Vagina (tissue), 2 donors: ENCODE data around the gene ZBTB7C. TPM values are rescaled to one million over a fixed set of nuclear protein-coding genes. Genes with fewer than 3 reads are reported as not detected.

Experiments used
- DNase-seq, 2 donors: peaks; one replicate each; pipeline ENCODE4 v3.0.0-alpha.2; 2017; ENCODE audit errors: extremely low spot score in 2 of 2
- H3K27ac ChIP-seq: fragments of 200-600 bp; sonication (generic); one replicate; pipeline ENCODE4 v1.5.1; 2019
- H3K27me3 ChIP-seq: fragments of 200-600 bp; sonication (generic); one replicate; pipeline ENCODE4 v1.5.1; 2019
- H3K36me3 ChIP-seq, 2 donors: fragments of 200-600 bp; sonication (generic); one replicate each; pipeline ENCODE4 v1.5.1; 2017 to 2019
- H3K4me1 ChIP-seq: fragments of 200-600 bp; sonication (generic); one replicate; pipeline ENCODE4 v1.5.1; 2019
- H3K4me3 ChIP-seq, 2 donors: fragments of 200-600 bp; sonication (generic); 1 replicate in 1 of 2; 2 replicates in 1 of 2; pipeline ENCODE4 v1.5.1; 2016 to 2019
- H3K9me3 ChIP-seq: fragments of 200-600 bp; sonication (generic); one replicate; pipeline ENCODE4 v1.5.1; 2019
- POLR2A ChIP-seq, 2 donors: fragments of 450-650 bp; IDR thresholded peaks; one replicate each; pipeline ENCODE4 v1.6.1; 2017; ENCODE audit warnings: antibody characterized with exemption in 2 of 2, mild to moderate bottlenecking in 2 of 2, moderate library complexity in 2 of 2
- POLR2AphosphoS5 ChIP-seq, 2 donors: sonication (generic); formaldehyde crosslinking; IDR thresholded peaks; one replicate each; pipeline ENCODE4 v1.9.0; 2017; ENCODE audit warnings: antibody characterized with exemption in 2 of 2, mild to moderate bottlenecking in 2 of 2, low read depth in 1 of 2; ENCODE audit not compliant: insufficient read depth in 1 of 2
- intact Hi-C: fragments of 100-400 bp; cut with DNase I; formaldehyde crosslinking; loops from one replicate; pipeline ENCODE4 v1.15.1; 2023
- total RNA-seq: library from RNA; depleted of rRNA; stranded (reverse); fragments of >200 nt; gene quantifications from one replicate; pipeline ENCODE4 v1.2.3, GENCODE V29; 2016
- TF ChIP-seq, protein P1 (sequence below), 3 experiments: fragments of 450-650 bp in 2 of 3; fragments of 200-600 bp in 1 of 3; sonication (generic) in 1 of 3; IDR thresholded peaks; one replicate each; pipeline ENCODE4 v1.5.1; 2017 to 2019; ENCODE audit warnings: antibody characterized with exemption in 3 of 3, mild to moderate bottlenecking in 2 of 3, moderate library complexity in 2 of 3

ZBTB7C gene
- total RNA-seq, 1 donor from 2014 or later = 40.5 TPM

DNA sequence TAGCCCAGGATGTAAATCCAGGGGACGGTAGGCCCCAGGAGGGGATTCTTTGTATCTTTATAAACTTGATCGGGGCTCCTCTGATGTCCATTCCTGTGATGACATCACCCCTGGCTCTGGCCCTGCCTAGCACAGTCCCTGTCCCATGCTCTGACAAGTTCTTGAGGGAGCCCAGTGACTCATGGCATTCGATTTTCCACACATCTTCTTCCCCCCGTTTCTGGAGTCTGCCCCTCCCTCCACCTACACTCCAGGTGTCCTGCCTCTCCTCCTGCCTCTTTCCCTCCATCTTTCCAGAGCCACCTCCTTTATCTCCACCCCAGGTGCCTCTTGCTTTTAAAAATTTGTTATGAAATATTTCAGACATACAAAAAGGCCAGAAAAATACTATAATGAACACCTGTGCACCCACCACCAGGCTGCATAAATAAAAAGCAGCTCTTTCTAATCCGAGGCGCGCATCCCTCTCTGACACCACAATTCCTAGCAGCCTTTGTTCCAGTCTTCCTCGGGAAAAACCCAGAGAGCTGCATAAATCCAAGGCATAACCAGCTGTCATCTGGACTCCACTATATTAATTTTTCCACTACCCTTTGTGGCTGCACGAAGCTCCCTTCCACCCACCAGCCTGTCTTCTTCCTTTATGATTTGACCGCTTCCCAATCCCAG lies 207.7 kb downstream of the ZBTB7C start:
- DNase-seq = peak in 1 of 2 donors; percentile 52
- no peaks in the 10 kb centered on the region for H3K27me3 ChIP-seq
- no peaks in the 10 kb centered on the region for H3K4me1 ChIP-seq
- no peak overlapping the region for H3K4me3 ChIP-seq
- no peak for TF ChIP-seq POLR2AphosphoS5 (IDR thresholded peaks at IDR 0.05; ENCODE audit: insufficient read depth in 1 of 2, low read depth in 1 of 2)
- TF ChIP-seq, protein P1, sequence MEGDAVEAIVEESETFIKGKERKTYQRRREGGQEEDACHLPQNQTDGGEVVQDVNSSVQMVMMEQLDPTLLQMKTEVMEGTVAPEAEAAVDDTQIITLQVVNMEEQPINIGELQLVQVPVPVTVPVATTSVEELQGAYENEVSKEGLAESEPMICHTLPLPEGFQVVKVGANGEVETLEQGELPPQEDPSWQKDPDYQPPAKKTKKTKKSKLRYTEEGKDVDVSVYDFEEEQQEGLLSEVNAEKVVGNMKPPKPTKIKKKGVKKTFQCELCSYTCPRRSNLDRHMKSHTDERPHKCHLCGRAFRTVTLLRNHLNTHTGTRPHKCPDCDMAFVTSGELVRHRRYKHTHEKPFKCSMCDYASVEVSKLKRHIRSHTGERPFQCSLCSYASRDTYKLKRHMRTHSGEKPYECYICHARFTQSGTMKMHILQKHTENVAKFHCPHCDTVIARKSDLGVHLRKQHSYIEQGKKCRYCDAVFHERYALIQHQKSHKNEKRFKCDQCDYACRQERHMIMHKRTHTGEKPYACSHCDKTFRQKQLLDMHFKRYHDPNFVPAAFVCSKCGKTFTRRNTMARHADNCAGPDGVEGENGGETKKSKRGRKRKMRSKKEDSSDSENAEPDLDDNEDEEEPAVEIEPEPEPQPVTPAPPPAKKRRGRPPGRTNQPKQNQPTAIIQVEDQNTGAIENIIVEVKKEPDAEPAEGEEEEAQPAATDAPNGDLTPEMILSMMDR (IDR thresholded peaks at IDR 0.05) = no peak
- TF ChIP-seq POLR2A (IDR thresholded peaks at IDR 0.05) = no peak
- no peak overlapping the region for H3K27ac ChIP-seq
- intact Hi-C loops = no loop called here
- no peaks in the 10 kb centered on the region for H3K36me3 ChIP-seq
- no peaks in the 10 kb centered on the region for H3K9me3 ChIP-seq

DNA sequence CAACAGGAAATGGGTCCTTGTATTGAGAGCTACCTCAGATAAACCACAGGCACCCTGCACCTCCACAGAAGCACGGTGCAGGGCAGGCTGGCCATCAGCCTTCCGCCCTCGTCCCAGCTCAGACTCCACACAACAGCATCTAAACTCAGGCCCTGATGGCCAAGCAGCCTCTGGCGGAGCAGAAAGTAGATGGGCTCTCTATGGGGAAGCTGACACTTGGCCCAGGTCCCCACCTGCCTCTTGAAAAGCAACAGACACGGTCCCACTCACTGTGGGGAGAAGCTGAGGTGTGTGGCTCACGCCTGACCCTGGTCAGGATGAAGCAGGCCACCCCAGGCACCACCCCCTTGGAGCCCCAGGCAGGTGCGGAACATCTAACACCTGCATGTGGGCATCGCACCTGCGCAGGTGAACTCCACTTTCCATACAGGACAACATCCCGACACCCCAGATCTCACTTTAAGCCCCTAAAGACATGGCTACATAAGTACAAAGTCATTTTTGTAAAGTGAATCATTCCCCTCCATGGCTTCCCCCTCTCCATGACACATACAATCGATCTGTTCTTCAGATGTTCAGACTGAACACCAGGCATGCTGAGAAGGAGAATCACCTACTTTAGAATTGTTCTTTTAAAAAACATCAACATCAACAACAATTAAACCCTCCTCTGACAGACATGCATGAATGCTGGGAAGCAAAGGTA lies 208.4 kb downstream of the ZBTB7C start:
- H3K27ac ChIP-seq = no peak overlapping the region
- H3K4me1 ChIP-seq = no peaks in the 10 kb centered on the region
- intact Hi-C loops = no loop called here
- peak in 1 of 2 donors; percentile 74 for DNase-seq
- H3K27me3 ChIP-seq = no peaks in the 10 kb centered on the region
- no peak overlapping the region for H3K4me3 ChIP-seq
- no peaks in the 10 kb centered on the region for H3K36me3 ChIP-seq
- no peaks in the 10 kb centered on the region for H3K9me3 ChIP-seq
- TF ChIP-seq POLR2AphosphoS5 (IDR thresholded peaks at IDR 0.05; ENCODE audit: insufficient read depth in 1 of 2, low read depth in 1 of 2) (no peak), POLR2A (IDR thresholded peaks at IDR 0.05) (no peak)
- TF ChIP-seq, protein P1 (IDR thresholded peaks at IDR 0.05) = no peak

- intact Hi-C loops = no loop called here
- Histone ChIP-seq H3K4me1 (peaks cover 5% of the 10 kb centered on the region), H3K4me3 (no peak overlapping the region)
Measured at GRCh38 chr18:48199399-48199798, 209.8 kb downstream of the ZBTB7C start.

GRCh38 chr18:48197819-48198218 lies 211.4 kb downstream of the ZBTB7C start:
- TF ChIP-seq, protein P1 (IDR thresholded peaks at IDR 0.05) = no peak
- TF ChIP-seq POLR2AphosphoS5 (IDR thresholded peaks at IDR 0.05; ENCODE audit: insufficient read depth in 1 of 2, low read depth in 1 of 2) = no peak
- TF ChIP-seq POLR2A (IDR thresholded peaks at IDR 0.05) = no peak
- Histone ChIP-seq H3K36me3 (no peaks in the 10 kb centered on the region), H3K27me3 (no peaks in the 10 kb centered on the region), H3K27ac (no peak overlapping the region), H3K4me3 (no peak overlapping the region), H3K4me1 (peaks cover 11% of the 10 kb centered on the region), H3K9me3 (no peaks in the 10 kb centered on the region)
- DNase-seq = no peak
- intact Hi-C loops = no loop called here

More at GRCh38 chr18:48199399-48199798, 209.8 kb downstream of the ZBTB7C start:
- Histone ChIP-seq H3K36me3 (no peaks in the 10 kb centered on the region), H3K27ac (no peak overlapping the region), H3K9me3 (no peaks in the 10 kb centered on the region), H3K27me3 (no peaks in the 10 kb centered on the region)
- TF ChIP-seq, protein P1 (IDR thresholded peaks at IDR 0.05) = no peak
- TF ChIP-seq POLR2A (IDR thresholded peaks at IDR 0.05) (no peak), POLR2AphosphoS5 (IDR thresholded peaks at IDR 0.05; ENCODE audit: insufficient read depth in 1 of 2, low read depth in 1 of 2) (no peak)
- no peak for DNase-seq

- Histone ChIP-seq H3K36me3 (no peaks in the 10 kb centered on the region), H3K4me3 (no peak overlapping the region)
- TF ChIP-seq, protein P1 (IDR thresholded peaks at IDR 0.05) = no peak
- no peak for TF ChIP-seq POLR2AphosphoS5 (IDR thresholded peaks at IDR 0.05; ENCODE audit: insufficient read depth in 1 of 2, low read depth in 1 of 2)
- TF ChIP-seq POLR2A (IDR thresholded peaks at IDR 0.05) = no peak
Measured at GRCh38 chr18:48195787-48196186, 213.4 kb downstream of the ZBTB7C start.

More at GRCh38 chr18:48195787-48196186, 213.4 kb downstream of the ZBTB7C start:
- peaks cover 11% of the 10 kb centered on the region for H3K4me1 ChIP-seq
- no peak for DNase-seq
- H3K27me3 ChIP-seq = no peaks in the 10 kb centered on the region
- no peak overlapping the region for H3K27ac ChIP-seq
- intact Hi-C loops = no loop called here
- H3K9me3 ChIP-seq = no peaks in the 10 kb centered on the region
